MM.1S (cell line): ENCODE data around the gene ZC3H8.

Source experiments
- DNase-seq: peaks from one replicate; pipeline ENCODE4 v3.0.0-alpha.2; 2015
- H2AFZ ChIP-seq: fragments of 300-600 bp; sonication (generic); 2 replicates; pipeline ENCODE4 v1.6.0; 2016; ENCODE audit warnings: antibody characterized with exemption, low read length
- H3F3A ChIP-seq: fragments of 300-600 bp; sonication (generic); 2 replicates; pipeline ENCODE4 v1.6.1; 2016; ENCODE audit warnings: mild to moderate bottlenecking, antibody characterized with exemption, low read length, moderate library complexity, mixed read lengths; ENCODE audit not compliant: insufficient read depth
- H3K27ac ChIP-seq: fragments of 300-600 bp; sonication (generic); 2 replicates; pipeline ENCODE4 v1.5.1; 2016; ENCODE audit warnings: mild to moderate bottlenecking, low read length
- H3K27me3 ChIP-seq: fragments of 300-600 bp; sonication (generic); replicated peaks from 2 replicates; pipeline ENCODE4 v1.6.0; 2016; ENCODE audit warnings: low read length; ENCODE audit not compliant: insufficient read depth
- H3K36me3 ChIP-seq: fragments of 300-600 bp; sonication (generic); replicated peaks from 2 replicates; pipeline ENCODE4 v1.6.1; 2016; ENCODE audit warnings: mild to moderate bottlenecking, low read length, mixed read lengths; ENCODE audit not compliant: insufficient read depth
- H3K4me1 ChIP-seq: fragments of 300-600 bp; sonication (generic); 2 replicates; pipeline ENCODE4 v1.6.1; 2016; ENCODE audit warnings: low read length, mixed read lengths
- H3K4me2 ChIP-seq: fragments of 300-600 bp; sonication (generic); 2 replicates; pipeline ENCODE4 v1.6.0; 2016; ENCODE audit warnings: low read depth, low read length
- H3K4me3 ChIP-seq: fragments of 300-600 bp; sonication (generic); 2 replicates; pipeline ENCODE4 v1.5.1; 2016; ENCODE audit warnings: low read length, mixed read lengths
- H3K79me2 ChIP-seq: fragments of 300-600 bp; sonication (generic); 2 replicates; pipeline ENCODE4 v1.6.1; 2016; ENCODE audit warnings: mixed run types, low read length, mixed read lengths
- H3K9ac ChIP-seq: fragments of 300-600 bp; sonication (generic); 2 replicates; pipeline ENCODE4 v1.6.1; 2016; ENCODE audit warnings: low read length, mixed read lengths
- H3K9me2 ChIP-seq: fragments of 300-600 bp; sonication (generic); replicated peaks from 2 replicates; pipeline ENCODE4 v1.6.1; 2016; ENCODE audit warnings: mild to moderate bottlenecking, low read length, mixed read lengths; ENCODE audit not compliant: insufficient read depth
- H3K9me3 ChIP-seq: fragments of 300-600 bp; sonication (generic); replicated peaks from 2 replicates; pipeline ENCODE4 v1.6.1; 2016; ENCODE audit warnings: mild to moderate bottlenecking, low read length, mixed read lengths; ENCODE audit not compliant: insufficient read depth
- H4K20me1 ChIP-seq: fragments of 300-600 bp; sonication (generic); 2 replicates; pipeline ENCODE4 v1.6.1; 2016; ENCODE audit warnings: mild to moderate bottlenecking, low read length, moderate library complexity, mixed read lengths; ENCODE audit not compliant: insufficient read depth
- CTCF ChIP-seq: fragments of 300-600 bp; sonication (generic); IDR thresholded peaks from 2 replicates; pipeline ENCODE4 v1.5.1; 2016; ENCODE audit warnings: antibody characterized with exemption, low read length, mixed read lengths
- EZH2 ChIP-seq: fragments of 300-600 bp; sonication (generic); optimal IDR thresholded peaks from 2 replicates; pipeline ENCODE3; 2017; ENCODE audit warnings: low read depth, mild to moderate bottlenecking, antibody characterized with exemption, low read length, mixed read lengths
- EZH2phosphoT487 ChIP-seq: fragments of 300-600 bp; sonication (generic); IDR thresholded peaks from 2 replicates; pipeline ENCODE4 v1.6.1; 2018; ENCODE audit warnings: antibody characterized with exemption, low read length

ZC3H8 gene

GRCh38 chr2:112195167-112195766 is 59.6 kb downstream of the ZC3H8 start:
- Histone ChIP-seq H3K36me3 (no peaks in the 10 kb centered on the region), H3K79me2 (no peaks in the 10 kb centered on the region), H3F3A (no peaks in the 10 kb centered on the region), H3K9me3 (no peaks in the 10 kb centered on the region), H3K4me2 (no peak overlapping the region), H4K20me1 (no peaks in the 10 kb centered on the region), H3K9me2 (no peaks in the 10 kb centered on the region), H3K4me3 (no peak overlapping the region), H2AFZ (no peak overlapping the region), H3K27ac (no peak overlapping the region), H3K9ac (no peak overlapping the region), H3K4me1 (no peaks in the 10 kb centered on the region), H3K27me3 (no peaks in the 10 kb centered on the region)
- TF ChIP-seq EZH2, result no peak
- no peak for TF ChIP-seq CTCF
- no peak for TF ChIP-seq EZH2phosphoT487
- no peak for DNase-seq

GRCh38 chr2:112194482-112194881 is 60.4 kb downstream of the ZC3H8 start:
- H4K20me1 ChIP-seq, result no peaks in the 10 kb centered on the region
- H3K4me3 ChIP-seq, result no peak overlapping the region
- H3K4me2 ChIP-seq, result no peak overlapping the region
- H3K27ac ChIP-seq, result no peak overlapping the region
- H3K27me3 ChIP-seq, result no peaks in the 10 kb centered on the region
- no peaks in the 10 kb centered on the region for H3K9me2 ChIP-seq
- H2AFZ ChIP-seq, result no peak overlapping the region
- no peak for DNase-seq
- TF ChIP-seq EZH2phosphoT487 (no peak), CTCF (no peak), EZH2 (no peak)
- no peaks in the 10 kb centered on the region for H3K4me1 ChIP-seq
- H3K36me3 ChIP-seq, result no peaks in the 10 kb centered on the region
- no peaks in the 10 kb centered on the region for H3K79me2 ChIP-seq
- no peaks in the 10 kb centered on the region for H3F3A ChIP-seq
- H3K9ac ChIP-seq, result no peak overlapping the region
- H3K9me3 ChIP-seq, result no peaks in the 10 kb centered on the region

GRCh38 chr2:112194028-112194427 is 60.8 kb downstream of the ZC3H8 start:
- Histone ChIP-seq H3K4me3 (no peak overlapping the region), H3K27ac (no peak overlapping the region), H3K9me2 (no peaks in the 10 kb centered on the region), H3K9me3 (no peaks in the 10 kb centered on the region), H3K9ac (no peak overlapping the region), H4K20me1 (no peaks in the 10 kb centered on the region), H2AFZ (no peak overlapping the region), H3K4me1 (no peaks in the 10 kb centered on the region), H3F3A (no peaks in the 10 kb centered on the region), H3K79me2 (no peaks in the 10 kb centered on the region), H3K4me2 (no peak overlapping the region), H3K27me3 (no peaks in the 10 kb centered on the region), H3K36me3 (no peaks in the 10 kb centered on the region)
- DNase-seq, result no peak
- TF ChIP-seq EZH2phosphoT487 (no peak), CTCF (no peak), EZH2 (no peak)
